Limb (tissue), 2 donors: Measurements from ENCODE around the gene IRX6.

Source experiments
- DNase-seq, 2 donors: peaks; one replicate each; pipeline ENCODE4 v3.0.0-alpha.2; 2016; ENCODE audit errors: extremely low spot score in 2 of 2

IRX6 gene

DNA sequence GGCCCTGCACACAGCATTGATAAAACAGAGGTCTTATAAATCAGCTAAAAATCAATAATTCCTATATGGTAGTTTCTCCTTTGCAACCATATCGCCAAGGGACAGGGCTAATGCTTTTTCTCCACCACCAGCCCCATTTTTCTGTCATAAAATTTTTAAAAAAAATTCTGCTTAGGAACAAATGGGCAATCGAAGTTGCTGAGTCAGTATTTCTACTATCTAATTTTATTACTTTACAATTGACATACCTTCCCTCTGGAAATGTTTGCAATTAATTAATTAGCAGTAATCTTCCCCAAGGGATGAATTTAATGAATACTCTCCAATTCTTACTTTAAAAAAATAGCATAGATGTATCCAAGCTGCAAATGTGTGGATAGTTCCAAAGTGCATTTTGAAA is 1.7 kb upstream of the IRX6 start:
- no peak for DNase-seq

DNA sequence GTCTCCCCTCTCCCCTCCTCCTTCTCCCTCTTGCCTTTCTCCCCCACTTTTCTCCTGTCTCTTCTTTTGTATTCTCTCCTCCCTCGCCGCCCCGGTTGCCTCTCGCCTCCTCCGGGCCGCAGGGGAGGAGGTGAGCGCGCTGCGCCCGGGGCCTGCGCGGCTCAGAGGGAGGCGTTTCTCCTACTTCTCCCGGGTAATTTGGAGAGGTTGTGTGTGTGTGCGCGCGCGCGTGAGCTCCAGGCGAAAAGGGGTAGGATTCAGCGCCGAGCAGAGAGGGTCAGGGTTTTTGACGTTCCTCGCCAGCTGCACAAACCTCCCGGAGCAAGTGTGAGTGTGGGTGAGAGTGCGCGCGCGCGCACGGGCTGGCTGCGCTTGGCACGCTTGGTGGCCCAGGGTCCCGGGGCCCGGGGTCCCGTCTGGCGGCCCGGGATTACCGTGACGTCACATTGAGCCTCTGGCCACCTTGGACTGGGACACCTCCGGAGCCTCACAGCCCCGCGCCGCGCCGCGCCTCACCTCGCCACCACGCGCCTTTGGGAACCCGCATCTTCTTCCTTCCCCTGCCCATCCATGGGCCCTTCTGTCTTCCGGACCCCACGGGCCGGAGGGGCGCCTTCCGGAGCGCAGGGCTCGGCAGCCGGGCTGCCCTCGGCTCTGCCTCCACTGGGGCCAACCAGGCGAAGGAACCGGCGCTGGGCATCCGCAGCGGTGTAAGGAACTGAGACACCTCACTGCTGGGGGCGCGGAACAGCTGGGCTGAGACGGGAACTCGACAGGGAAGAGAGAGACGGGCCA is 479 bp downstream of the IRX6 start:
- peak in 1 of 2 donors; percentile 62 for DNase-seq

DNA sequence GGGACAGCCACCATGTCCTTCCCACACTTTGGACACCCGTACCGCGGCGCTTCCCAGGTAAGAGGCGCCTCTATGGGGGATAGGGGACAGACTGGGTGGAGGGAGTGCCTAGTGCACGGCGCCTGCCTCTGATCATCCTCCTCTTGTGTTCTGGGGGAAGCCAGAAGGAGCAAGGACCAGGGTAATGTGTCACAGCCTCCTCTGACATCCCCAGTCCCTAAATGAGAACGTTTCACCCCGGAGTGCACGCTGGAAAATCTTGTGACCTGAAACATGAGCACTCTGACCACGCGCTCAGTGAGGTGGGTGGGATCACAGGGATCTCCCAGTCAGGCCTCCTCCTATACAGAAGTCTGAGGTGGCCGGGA is 1.1 kb downstream of the IRX6 start:
- DNase-seq: no peak

DNA sequence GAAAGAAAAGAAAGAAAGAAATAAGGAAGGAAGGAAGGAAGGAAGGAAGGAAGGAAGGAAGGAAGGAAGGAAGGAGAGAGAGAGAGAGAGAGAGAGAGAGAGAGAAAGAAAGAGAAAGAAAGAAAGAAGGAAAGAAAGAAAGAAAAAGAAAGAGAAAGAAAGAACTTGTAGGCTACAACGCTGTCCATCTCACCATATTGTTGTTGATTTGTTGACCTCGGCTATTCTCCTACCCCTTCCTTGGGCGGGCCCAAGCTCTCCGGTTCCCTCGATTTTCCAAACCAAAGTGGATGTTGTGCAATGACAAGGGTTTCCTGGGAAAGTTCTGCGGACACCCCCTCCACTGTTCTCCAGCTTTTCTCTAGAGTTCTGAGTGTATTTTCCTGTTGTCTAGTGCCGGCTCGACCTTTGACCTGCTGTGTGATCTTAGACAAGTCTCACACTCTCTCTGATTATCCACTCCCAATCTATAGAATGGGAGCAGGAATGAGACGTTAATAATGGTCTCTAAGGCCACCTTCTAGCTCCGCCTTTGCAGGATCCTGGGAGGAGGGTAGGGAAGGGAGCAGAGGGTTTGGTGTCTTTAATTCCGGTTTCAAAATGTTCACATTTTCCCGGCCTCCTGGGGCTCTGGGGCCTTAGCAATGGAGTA is 1.6 kb downstream of the IRX6 start:
- no peak for DNase-seq

DNA sequence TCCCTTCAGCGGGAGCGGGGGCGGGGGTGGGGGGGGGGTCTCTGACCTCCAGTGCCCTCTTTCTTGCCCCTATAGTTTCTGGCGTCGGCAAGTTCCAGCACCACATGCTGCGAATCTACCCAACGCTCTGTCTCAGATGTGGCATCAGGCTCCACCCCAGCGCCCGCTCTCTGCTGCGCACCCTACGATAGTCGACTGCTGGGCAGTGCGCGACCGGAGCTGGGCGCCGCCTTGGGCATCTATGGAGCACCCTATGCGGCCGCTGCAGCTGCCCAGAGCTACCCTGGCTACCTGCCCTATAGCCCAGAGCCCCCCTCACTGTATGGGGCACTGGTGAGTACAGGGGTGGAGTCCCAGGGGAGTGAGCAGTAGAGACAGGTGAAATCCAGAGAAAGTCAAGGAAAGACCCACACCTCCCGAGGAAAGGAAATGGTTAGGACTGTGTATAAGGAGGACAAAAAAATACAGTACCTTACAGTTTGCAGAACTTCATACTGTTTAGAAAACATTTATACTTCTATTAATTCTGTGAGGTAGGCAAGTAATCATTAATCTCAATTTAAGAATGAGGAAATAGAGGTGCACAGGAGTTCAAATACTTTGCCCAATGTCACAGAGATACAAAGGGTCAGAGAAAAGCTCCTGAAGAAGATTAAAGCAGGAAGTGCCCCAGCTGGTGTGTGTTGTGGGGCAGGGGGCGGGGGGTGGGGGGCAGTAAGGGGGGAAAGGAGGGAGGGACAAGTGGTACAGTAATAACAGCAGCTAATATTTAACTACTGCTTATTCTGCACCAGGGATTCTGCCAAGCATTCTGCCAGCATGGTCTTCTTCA is 2.5 kb downstream of the IRX6 start:
- DNase-seq: no peak

DNA sequence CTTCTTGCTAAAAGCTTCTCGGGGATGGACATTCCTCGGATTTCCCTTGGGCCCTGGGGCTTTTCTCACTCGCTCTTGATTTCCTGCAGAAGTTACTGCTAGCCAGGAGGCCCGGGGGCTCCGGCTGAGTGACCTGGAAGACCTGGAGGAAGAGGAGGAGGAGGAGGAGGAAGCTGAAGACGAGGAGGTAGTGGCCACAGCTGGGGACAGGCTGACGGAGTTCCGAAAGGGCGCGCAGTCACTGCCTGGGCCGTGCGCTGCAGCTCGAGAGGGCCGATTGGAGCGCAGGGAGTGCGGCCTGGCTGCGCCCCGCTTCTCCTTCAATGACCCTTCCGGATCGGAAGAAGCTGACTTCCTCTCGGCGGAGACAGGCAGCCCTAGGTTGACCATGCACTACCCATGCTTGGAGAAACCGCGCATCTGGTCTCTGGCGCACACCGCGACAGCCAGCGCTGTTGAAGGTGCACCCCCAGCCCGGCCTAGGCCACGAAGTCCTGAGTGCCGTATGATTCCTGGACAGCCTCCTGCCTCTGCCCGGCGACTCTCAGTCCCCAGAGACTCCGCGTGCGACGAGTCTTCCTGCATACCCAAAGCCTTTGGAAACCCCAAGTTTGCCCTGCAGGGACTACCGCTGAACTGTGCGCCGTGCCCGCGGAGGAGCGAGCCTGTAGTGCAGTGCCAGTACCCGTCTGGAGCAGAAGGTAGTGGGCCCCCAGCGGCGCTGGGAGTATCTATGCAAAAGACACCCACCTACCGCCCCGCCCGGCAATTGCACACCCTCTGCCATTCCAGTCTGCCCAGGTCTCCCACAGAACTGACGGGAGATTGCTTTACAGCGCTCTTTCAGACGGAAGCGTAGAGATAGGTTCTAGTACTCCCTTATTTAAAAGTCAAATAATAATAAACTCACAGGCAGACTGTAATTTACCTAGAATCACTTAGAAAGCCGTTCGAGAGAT is 4.9 kb downstream of the IRX6 start:
- DNase-seq: no peak

DNA sequence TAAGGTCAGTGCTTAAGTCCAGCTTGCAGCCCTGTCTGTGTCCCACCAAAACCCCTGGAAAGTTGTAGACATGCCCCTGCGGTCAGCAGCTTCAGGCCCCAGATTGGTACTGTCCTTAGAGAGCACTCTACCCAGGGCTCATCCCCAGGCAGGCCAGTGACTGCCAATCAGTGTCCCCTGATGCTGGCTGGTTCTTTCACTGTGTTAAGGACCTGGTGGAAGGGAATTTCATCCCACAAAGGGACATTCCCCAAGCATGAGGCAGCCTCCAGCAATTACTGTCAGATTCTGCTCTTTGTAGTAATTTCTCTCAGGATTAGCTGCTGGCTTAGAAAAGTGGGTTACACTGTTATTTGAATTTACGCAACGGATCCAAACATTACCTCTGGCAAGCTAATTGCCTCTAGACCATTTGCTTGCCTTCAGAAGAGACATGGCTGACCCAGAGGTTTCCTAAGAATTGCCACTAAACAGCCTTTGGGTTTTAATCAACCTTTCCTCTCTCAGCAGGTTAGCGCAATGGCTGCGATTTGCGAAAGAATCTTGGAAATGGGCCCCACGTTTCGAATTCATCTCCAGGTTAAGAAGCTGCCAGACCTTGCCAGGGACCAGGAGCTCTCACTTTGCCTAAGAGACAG is 5.9 kb downstream of the IRX6 start:
- no peak for DNase-seq

DNA sequence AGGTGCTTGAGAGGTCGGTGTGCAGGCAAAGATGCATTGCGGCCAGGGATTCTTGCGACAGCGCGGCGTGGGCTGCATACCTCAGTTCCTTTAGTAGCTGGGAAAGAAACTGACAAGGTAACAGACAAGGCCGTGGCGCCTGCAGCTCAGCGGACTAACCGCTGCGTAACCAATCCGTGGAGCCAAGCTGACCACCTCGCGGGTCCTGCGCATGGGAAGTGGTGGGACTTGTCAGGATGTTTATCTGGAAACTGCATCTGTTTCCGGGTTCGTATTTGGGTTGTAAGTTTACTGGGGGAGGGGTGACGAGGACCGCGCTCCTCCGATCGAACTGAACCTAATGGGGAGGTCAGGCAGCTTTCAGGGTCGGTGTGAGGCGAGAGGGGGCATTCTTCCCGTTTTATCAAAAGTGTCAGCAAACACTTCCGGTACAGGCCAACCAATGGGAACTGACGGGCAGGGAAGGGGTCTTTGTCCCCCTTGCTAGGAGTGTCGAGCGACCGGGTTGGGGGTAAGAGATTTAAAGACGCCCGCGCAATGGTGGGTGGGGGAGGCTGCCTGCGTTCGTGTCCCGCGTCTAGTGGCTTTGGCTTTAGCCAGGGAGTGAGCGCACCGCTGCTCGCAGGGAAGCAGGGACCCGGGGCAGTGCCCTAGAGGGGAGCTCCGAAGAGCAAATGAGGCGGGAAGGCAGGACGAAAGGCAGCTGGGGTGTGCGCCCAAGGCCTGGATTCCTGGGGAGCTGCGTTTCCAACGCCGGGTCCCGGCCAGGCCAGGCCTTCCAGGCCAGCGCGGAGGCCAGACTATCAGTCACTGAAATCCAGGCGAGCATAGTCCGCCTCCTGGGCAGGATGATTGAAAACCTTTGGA is 7.0 kb downstream of the IRX6 start:
- DNase-seq: peak in 1 of 2 donors; percentile 47

DNA sequence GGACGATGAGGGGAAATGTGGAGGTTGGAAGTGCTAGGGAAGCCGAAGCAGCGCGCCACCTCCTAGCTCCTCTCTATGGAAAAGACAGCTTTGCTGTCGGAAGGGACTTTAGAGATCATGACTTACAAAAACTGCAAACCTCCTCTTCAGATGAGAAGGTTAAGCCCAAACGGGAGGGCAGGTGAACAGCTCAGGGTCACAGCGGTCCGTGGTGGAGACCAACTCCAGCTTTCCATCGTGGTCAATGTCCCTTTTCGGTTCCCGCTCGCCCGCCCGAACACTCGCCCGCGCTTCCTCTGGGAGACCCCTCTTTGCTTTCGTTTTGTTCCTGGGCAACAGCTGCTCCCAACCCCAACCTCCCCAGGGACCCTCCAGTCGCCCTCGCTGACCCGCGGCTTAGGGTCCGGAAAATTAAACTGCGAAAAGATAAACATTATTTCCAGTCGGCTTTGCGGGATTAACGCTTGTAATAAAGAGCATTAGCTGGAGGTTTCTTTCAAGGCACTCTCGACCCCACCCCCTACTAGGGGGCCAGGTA is 7.7 kb downstream of the IRX6 start:
- DNase-seq: peak in 1 of 2 donors; percentile 37

DNA sequence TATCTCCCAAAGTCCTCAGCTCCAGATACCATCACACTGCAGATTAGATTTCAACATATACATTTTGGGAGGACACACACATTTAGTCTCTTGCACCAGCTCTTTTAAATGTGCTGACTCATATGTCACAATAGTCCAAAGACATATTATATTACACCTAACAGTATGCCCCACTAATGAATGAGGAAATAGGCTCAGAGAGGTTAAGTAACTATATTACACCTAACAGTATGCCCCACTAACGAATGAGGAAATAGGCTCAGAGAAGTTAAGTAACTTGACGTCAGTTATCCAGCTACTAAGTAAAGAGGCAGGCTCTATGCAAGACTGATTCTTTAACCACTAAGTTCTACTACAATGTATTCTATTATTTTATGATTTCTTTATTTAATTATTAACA is 9.7 kb downstream of the IRX6 start:
- no peak for DNase-seq

DNA sequence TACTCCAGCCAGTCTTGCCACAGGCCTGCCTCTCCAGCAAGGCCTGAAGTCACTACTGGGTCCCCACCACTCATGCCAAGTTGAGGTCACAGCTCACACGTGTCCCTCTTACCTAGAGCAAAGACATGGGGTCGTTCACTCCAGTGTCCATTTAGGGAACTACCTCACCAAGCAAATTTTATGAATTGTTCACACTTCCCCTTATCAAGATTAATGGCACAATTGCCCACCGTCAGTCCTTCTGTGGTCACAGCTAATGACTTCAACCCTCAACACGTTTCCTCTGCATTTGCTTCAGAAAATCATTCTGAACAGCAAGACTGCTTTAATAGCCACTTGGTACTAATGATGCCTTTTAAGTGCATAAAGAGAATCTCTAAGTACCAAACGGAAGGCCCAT is 14.6 kb downstream of the IRX6 start:
- DNase-seq: no peak

DNA sequence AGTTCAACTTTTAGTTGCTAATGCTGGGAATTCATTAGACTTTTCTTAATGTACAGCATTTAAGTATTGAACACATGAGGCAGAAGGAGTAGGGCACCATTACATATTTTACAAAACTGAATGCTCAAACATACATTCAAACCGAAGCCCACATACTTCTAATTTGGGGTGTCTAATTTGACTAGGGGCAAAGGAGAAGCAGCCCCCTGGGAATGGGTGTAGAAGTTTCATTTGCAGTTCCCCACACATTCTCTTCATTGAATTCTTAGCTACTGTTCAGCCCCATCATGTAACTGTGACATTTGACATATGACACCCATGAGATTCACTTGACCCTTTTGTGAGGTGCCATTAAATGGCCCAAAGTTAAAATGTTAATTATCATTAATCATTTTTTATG is 16.4 kb downstream of the IRX6 start:
- DNase-seq: no peak

DNA sequence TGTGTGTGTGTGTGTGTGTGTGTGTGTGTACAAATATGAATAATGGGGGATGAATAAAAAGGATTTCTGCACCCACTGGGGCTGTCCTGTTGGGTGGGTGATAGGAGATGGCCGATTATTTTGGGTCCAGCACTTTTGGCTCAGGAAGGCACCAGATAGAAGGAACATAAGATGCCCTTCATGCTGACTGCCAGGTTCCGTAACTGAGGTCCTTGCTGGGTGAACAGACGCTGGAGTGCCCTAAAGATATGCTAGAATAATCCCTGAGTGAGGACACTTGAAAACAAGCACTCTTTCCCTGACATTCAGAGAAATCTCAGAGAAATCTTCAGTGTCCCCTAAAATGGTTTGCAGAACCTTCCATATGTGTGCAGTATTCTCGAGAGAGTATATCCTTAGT is 17.7 kb downstream of the IRX6 start:
- no peak for DNase-seq

DNA sequence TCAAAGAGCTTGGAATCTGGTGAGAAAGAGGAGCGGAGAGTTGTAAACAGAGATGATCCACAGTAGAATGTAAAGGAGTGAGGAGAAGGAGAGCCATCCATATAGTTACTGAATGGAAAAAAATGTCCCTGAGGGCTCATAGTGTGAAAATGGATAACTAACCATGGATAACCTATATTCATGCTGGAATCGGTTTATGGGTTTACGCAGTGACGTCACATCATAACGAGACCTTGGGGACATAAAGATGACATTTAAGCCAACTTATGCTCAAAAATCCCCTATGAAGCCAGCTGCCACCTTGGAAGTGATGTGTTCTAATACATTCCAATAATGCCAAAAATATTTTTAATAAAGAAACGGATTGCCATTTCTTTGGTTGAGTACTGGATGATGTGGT is 22.5 kb downstream of the IRX6 start:
- no peak for DNase-seq

DNA sequence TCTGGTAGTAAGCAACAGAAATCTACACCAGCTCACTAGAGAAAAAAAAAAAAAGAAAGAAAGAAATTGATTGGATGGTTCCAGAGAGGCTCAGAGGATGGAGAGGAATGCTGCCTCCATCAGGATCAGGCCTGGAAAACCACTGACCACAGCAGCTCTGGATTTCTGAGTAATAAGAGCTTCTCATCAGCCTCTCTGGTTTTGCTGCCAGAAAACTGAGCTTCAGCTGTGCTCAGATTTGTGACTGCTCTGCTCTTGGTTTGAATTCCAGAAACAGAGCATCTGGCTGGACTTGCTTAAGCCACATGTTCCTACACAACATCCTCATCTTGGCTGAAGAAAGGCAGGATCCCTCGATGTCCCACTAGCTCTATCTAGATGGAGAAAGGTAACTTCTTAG is 25.9 kb downstream of the IRX6 start:
- no peak for DNase-seq

DNA sequence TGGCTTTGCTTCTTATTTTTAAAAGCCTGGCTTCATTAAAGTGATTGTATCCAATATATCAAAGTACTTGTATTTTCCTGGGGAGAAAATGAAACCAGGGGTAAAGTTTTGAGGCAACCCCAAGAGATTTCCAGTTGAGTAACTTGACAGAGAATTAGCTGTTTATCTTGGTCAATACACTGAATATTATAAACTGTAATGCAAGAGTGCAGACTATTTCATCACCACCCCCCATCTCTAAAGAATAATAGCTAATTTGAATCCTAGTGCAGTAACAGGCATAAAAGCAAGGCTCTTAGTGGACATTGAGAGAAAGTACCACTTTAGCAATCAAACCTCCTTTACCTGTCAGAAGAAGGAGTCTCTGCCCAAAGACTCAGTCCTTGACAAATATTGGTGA is 27.0 kb downstream of the IRX6 start:
- no peak for DNase-seq

DNA sequence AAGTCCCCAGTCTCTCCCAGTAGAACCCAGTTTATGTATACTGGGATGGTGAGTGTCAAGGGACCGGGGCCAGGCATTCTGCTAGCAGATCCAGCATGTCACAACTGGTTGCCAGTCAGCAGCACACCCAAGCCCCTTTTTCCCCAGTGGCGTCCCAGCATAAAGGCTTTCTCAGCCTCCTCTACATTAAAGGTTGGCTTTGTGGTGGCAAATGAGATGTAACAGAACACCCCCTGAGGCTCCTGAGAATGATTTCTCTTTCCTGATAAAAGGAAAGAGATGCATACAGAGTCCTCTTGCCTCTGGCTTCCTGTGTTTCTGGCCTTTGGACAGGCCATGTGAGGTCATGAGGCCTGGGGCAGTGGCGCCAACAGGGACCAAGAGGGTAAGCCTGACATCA is 27.9 kb downstream of the IRX6 start:
- DNase-seq: no peak

DNA sequence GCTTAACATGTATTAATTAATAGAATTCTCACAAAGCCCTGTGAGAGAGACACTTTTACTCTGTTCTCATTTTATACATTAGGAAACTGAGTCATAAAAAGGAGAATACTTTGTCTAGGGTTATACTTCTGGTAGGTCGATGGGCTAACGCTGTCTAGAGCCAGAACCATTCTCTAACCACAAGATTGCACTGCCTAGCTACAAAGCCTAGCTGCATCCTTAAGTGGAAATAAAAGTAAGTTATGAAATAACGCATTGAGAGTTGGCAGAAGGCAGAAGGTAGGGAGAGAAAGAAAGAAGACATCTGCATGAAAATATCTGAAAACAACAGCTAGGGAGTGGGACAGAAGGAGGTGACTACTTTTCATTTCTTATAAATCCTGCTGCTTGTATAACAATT is 33.2 kb downstream of the IRX6 start:
- no peak for DNase-seq

DNA sequence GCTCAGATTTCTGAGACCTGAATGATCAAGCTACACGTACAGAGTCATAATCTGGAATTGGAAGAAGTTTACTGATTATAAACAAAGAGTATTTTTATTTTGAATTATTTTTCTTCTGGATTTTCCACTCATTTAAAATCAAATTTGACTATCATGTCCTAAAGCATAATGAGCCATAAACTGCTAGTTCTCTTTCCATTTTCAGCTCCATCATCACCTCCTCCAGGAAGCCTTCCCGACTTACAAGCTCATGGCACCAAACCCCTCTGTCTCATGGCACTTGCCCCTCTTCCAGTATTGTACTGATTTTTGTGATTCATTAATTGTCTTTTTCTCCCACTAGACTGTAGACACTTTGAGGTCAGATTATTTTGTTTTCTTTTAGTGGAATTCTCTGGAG is 35.9 kb downstream of the IRX6 start:
- no peak for DNase-seq

DNA sequence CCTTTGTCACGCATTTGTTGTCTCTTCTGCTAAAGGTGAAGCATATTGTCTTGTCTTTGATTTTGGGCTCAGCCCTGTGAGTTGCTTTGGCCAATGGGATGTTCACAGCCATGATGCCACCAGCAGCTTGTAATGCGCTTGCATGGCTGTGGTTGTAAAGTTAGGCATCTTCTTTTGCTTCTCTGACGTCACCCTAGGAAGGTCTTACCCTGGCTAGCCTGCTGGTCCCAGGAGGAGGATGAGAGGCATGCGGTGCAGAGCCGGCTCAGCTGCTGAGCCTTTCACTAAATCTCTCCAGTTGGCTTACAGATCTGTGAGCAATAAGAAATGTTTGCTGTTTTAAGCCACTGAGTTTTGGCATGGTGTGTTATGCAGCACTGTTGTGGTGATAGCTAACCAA is 40.8 kb downstream of the IRX6 start:
- DNase-seq: no peak
